ENCODE results near the gene EGFR.

DNA sequence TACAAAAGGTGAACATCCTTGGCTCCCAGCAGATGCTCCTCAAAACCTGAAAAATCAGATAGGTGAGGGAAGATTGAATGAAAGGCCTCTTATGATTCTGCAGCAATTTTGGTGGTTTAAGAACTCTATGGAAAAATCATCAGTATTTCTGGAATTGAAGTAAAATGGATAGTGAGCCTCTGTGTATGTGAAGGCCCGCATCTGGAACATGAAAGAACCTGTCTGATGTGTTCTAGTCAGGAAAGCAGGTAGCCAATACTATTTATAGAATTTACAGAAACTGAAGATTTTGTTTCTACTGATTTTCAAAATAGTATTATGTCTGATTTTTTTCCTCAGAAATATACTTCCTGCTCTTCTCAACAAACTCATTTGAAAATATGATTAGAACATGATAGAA, 37.3 kb downstream of the EGFR start:
- TF ChIP-seq CTCF (conservative IDR thresholded peaks at IDR 0.05; ENCODE audit: low read depth, low read length), result no peak
- TF ChIP-seq EZH2 (IDR thresholded peaks at IDR 0.05; ENCODE audit: low read length, unreplicated experiment), result no peak
- TF ChIP-seq EZH2phosphoT487 (IDR thresholded peaks at IDR 0.05; ENCODE audit: borderline replicate concordance, low read length), result no peak
